Right renal cortex interstitium (tissue), 3 donors: Measurements from ENCODE around the gene WDR90. TPM values are rescaled to one million over a fixed set of nuclear protein-coding genes. Genes with fewer than 3 reads are reported as not detected.

Experiments used
- DNase-seq, 3 donors: peaks; one replicate each; pipeline ENCODE4 v3.0.0-alpha.2; 2013; ENCODE audit warnings: low read depth in 3 of 3, low spot score in 2 of 3
- polyA plus RNA-seq, 3 donors: library from polyadenylated mRNA; unstranded; fragments of 120-200 nt; gene quantifications; one replicate each; pipeline ENCODE4 v1.2.1, GENCODE V29; 2013; ENCODE audit not compliant: insufficient read length in 3 of 3

Gene WDR90
- polyA plus RNA-seq, 3 donors: 22.4 to 27.5 (median 22.8) TPM

- DNase-seq: no peak
Measured at GRCh38 chr16:716768-717325, 67.7 kb downstream of the WDR90 start.

Other genes starting within 250 kb of the WDR90 start
- 10 to 100 TPM; 15.7 to 28.3 (median 21.6) TPM for gene DECR2, start 247.5 kb upstream of the WDR90 start, polyA plus RNA-seq
- gene RAB11FIP3, start 223.7 kb upstream of the WDR90 start, polyA plus RNA-seq: 10 to 100 TPM; 65.2 to 95.2 (median 81.0) TPM
- gene CAPN15, start 121.7 kb upstream of the WDR90 start, polyA plus RNA-seq: 10 to 100 TPM; 18.2 to 19.8 (median 18.2) TPM
- 1 to 10 TPM; 7.4 to 8.6 (median 7.5) TPM for gene PRR35, start 89.0 kb upstream of the WDR90 start, polyA plus RNA-seq
- 1 to 10 TPM; 6.4 to 6.9 (median 6.6) TPM for gene NHLRC4, start 82.4 kb upstream of the WDR90 start, polyA plus RNA-seq
- 10 to 100 TPM; 49.8 to 55.6 (median 50.4) TPM for gene PIGQ, start 79.4 kb upstream of the WDR90 start, polyA plus RNA-seq
- 10 to 100 TPM; 12.7 to 16.6 (median 14.4) TPM for gene RAB40C, start 59.3 kb upstream of the WDR90 start, polyA plus RNA-seq
- 1 to 10 TPM in 1 of 3 donors, under 1 TPM in 2; 0.82 to 1.2 (median 0.94) TPM for gene WFIKKN1, start 18.4 kb upstream of the WDR90 start, polyA plus RNA-seq
- 10 to 100 TPM; 34.8 to 45.2 (median 42.0) TPM for gene METTL26, start 13.1 kb upstream of the WDR90 start, polyA plus RNA-seq
- 10 to 100 TPM; 11.1 to 15.5 (median 12.5) TPM for gene MCRIP2, start 7.5 kb upstream of the WDR90 start, polyA plus RNA-seq
- gene RHOT2, start 18.8 kb downstream of the WDR90 start, polyA plus RNA-seq: 10 to 100 TPM; 58.2 to 68.2 (median 60.6) TPM
- 1 to 10 TPM in 2 of 3 donors, under 1 TPM in 1; 0.58 to 1.5 (median 1.1) TPM for gene RHBDL1, start 26.3 kb downstream of the WDR90 start, polyA plus RNA-seq
- 100 to 1,000 TPM; 117 to 125 (median 120) TPM for gene STUB1, start 31.0 kb downstream of the WDR90 start, polyA plus RNA-seq
- gene JMJD8, start 35.0 kb downstream of the WDR90 start, polyA plus RNA-seq: 10 to 100 TPM; 56.0 to 68.0 (median 65.2) TPM
- gene WDR24, start 41.0 kb downstream of the WDR90 start, polyA plus RNA-seq: 10 to 100 TPM in 1 of 3 donors, 1 to 10 TPM in 2; 9.2 to 10.2 (median 9.5) TPM
- 1 to 10 TPM in 2 of 3 donors, under 1 TPM in 1; 0.96 to 1.8 (median 1.1) TPM for gene FBXL16, start 56.4 kb downstream of the WDR90 start, polyA plus RNA-seq
- gene METRN, start 65.8 kb downstream of the WDR90 start, polyA plus RNA-seq: 1 to 10 TPM; 4.5 to 6.0 (median 5.2) TPM
- 10 to 100 TPM in 2 of 3 donors, 1 to 10 TPM in 1; 8.4 to 11.0 (median 10.2) TPM for gene ANTKMT, start 71.8 kb downstream of the WDR90 start, polyA plus RNA-seq
- 1 to 10 TPM in 2 of 3 donors, under 1 TPM in 1; 0.74 to 1.3 (median 1.2) TPM for gene CCDC78, start 77.1 kb downstream of the WDR90 start, polyA plus RNA-seq
- gene HAGHL, start 77.7 kb downstream of the WDR90 start, polyA plus RNA-seq: 1 to 10 TPM; 3.4 to 4.0 (median 3.8) TPM
- gene CIAO3, start 91.6 kb downstream of the WDR90 start, polyA plus RNA-seq: 10 to 100 TPM; 18.9 to 23.4 (median 22.8) TPM
- gene MSLN, start 111.4 kb downstream of the WDR90 start, polyA plus RNA-seq: 10 to 100 TPM; 12.1 to 24.9 (median 13.8) TPM
- gene RPUSD1, start 139.0 kb downstream of the WDR90 start, polyA plus RNA-seq: 10 to 100 TPM; 10.1 to 11.0 (median 10.4) TPM
- 10 to 100 TPM; 16.0 to 21.1 (median 16.5) TPM for gene CHTF18, start 139.3 kb downstream of the WDR90 start, polyA plus RNA-seq
- under 1 TPM in 2 of 3 donors, not detected in 1; 0.12 to 0.31 TPM for gene GNG13, start 151.4 kb downstream of the WDR90 start, polyA plus RNA-seq